ENCODE results near the gene SP140L. TPM values are rescaled to one million over a fixed set of nuclear protein-coding genes. Genes with fewer than 3 reads are reported as not detected.

The SP140L gene
- polyA plus RNA-seq, 1 of the 3 experiments (the other 2 are of a cell fraction): 13.5 TPM

GRCh38 chr2:230419181-230419580 is 92.2 kb downstream of the SP140L start:
- Histone ChIP-seq H3K36me3 (replicated peaks in 1 of 2; ENCODE audit: control insufficient read depth in 1 of 2, insufficient read depth in 2 of 2, low read length in 1 of 2) (peaks cover 2 to 8% of the 10 kb centered on the region in 2 experiments), H2AFZ (ENCODE audit: low read depth) (no peak overlapping the region), H3K9me3 (no peaks in the 10 kb centered on the region), H3K27me3 (ENCODE audit: insufficient read depth) (no peaks in the 10 kb centered on the region), H3K27ac (ENCODE audit: low read depth in 2 of 2, low read length in 1 of 2) (peak overlapping the region in 1 of 2 experiments; percentile 85; a peak in 2 of 4 replicates), H3K9ac (no peak overlapping the region; the same call in 1 of the 2 replicates), H3K4me1 (ENCODE audit: control insufficient read depth in 1 of 2, insufficient read depth in 2 of 2, low read depth in 1 of 2, low read length in 1 of 2) (no peaks in the 10 kb centered on the region; a peak in 1 of 4 replicates), H4K20me1 (ENCODE audit: insufficient read depth) (no peaks in the 10 kb centered on the region), H3F3A (replicated peaks; ENCODE audit: insufficient read depth) (no peaks in the 10 kb centered on the region), H3K79me2 (ENCODE audit: insufficient read depth) (peaks cover 80% of the 10 kb centered on the region), H3K4me3 (ENCODE audit: low read depth in 2 of 2, low read length in 1 of 2) (peak overlapping the region; percentile 56 to 62; a peak in 3 of 4 replicates), H3K9me2 (no peaks in the 10 kb centered on the region), H3K4me2 (peak overlapping the region; percentile 79)
- WGBS (ENCODE audit: low lambda C conversion rate): 33% methylated on average over 4 of the region's 4 CpGs
- POLR2A ChIA-PET: no interaction called here
- TF ChIP-seq IRF3 (IDR thresholded peaks at IDR 0.05; ENCODE audit: low read depth, low read length) (no peak), ZBTB33 (IDR thresholded peaks at IDR 0.05; ENCODE audit: borderline replicate concordance, low read depth) (no peak), REST (IDR thresholded peaks at IDR 0.05; ENCODE audit: low read depth, low read length) (no peak), MAX (IDR thresholded peaks at IDR 0.05; ENCODE audit: low read depth) (no peak), YY1 (IDR thresholded peaks at IDR 0.05; ENCODE audit: low read depth) (no peak), ELF1 (IDR thresholded peaks at IDR 0.05) (no peak), GATA2 (CRISPR knock-in tag; IDR thresholded peaks at IDR 0.05) (no peak), EP300 (IDR thresholded peaks at IDR 0.05; ENCODE audit: borderline replicate concordance in 1 of 2, low read depth in 1 of 2, low read length in 1 of 2) (no peak), TCF12 (IDR thresholded peaks at IDR 0.05) (no peak), CHD2 (IDR thresholded peaks at IDR 0.05; ENCODE audit: low read length, partially characterized antibody) (no peak), USF2 (IDR thresholded peaks at IDR 0.05; ENCODE audit: borderline replicate concordance, low read depth, low read length) (no peak), NRF1 (IDR thresholded peaks at IDR 0.05; ENCODE audit: low read depth, low read length) (no peak), POLR2AphosphoS5 (IDR thresholded peaks at IDR 0.05; ENCODE audit: low read depth, low read length) (no peak)
- CTCF ChIA-PET: no interaction called here
- no peak for DNase-seq

Measured in SK-N-SH (cell line).